Ureter (tissue), 1 donor: ENCODE data around the gene TBCD. TPM values are rescaled to one million over a fixed set of nuclear protein-coding genes. Genes with fewer than 3 reads are reported as not detected.
"Not testable (repeated sequence)": the region's sequence is repeated elsewhere in the genome, so short reads cannot be mapped to it uniquely, and the experiment has no call there.

Source experiments
- DNase-seq: peaks from one replicate; pipeline ENCODE4 v3.0.0-alpha.2; 2020; ENCODE audit warnings: low spot score
- total RNA-seq: library from RNA; stranded (reverse); gene quantifications from one replicate; pipeline ENCODE4 v1.2.4, GENCODE V29; 2023
- donor health status: DM: yes; HTN: yes; CAD: no.

The TBCD gene
- total RNA-seq, 1 donor from 2014 or later = 122 TPM

- DNase-seq = not testable (repeated sequence)
Observed at GRCh38 chr17:82955106-82955505, 203.2 kb downstream of the TBCD start.

GRCh38 chr17:82955627-82956026 lies 203.8 kb downstream of the TBCD start:
- not testable (repeated sequence) for DNase-seq

- no peak for DNase-seq
Observed at GRCh38 chr17:82956146-82956725, 204.4 kb downstream of the TBCD start.

GRCh38 chr17:82956726-82957468 lies 205.0 kb downstream of the TBCD start:
- DNase-seq = no peak

GRCh38 chr17:82957469-82957795 lies 205.6 kb downstream of the TBCD start:
- DNase-seq = no peak

- no peak for DNase-seq
Observed at GRCh38 chr17:82957961-82958561, 206.2 kb downstream of the TBCD start.

- no peak for DNase-seq
Observed at GRCh38 chr17:82959242-82959930, 207.5 kb downstream of the TBCD start.

GRCh38 chr17:82959990-82960418 lies 208.1 kb downstream of the TBCD start:
- DNase-seq = no peak

- no peak for DNase-seq
Observed at GRCh38 chr17:82960419-82961271, 208.8 kb downstream of the TBCD start.

- no peak for DNase-seq
Observed at GRCh38 chr17:82961366-82962162, 209.7 kb downstream of the TBCD start.

GRCh38 chr17:82962163-82962720 lies 210.4 kb downstream of the TBCD start:
- no peak for DNase-seq

GRCh38 chr17:82963104-82963950 lies 211.5 kb downstream of the TBCD start:
- peak; percentile 87 for DNase-seq

- DNase-seq = peak; percentile 40
Observed at GRCh38 chr17:82964451-82964850, 212.6 kb downstream of the TBCD start.

GRCh38 chr17:82964851-82965341 lies 213.0 kb downstream of the TBCD start:
- DNase-seq = peak; percentile 38

GRCh38 chr17:82965371-82965770 lies 213.5 kb downstream of the TBCD start:
- DNase-seq = no peak

GRCh38 chr17:82966415-82966814 lies 214.6 kb downstream of the TBCD start:
- no peak for DNase-seq

- no peak for DNase-seq
Observed at GRCh38 chr17:82967268-82968032, 215.6 kb downstream of the TBCD start.

GRCh38 chr17:82968033-82968841 lies 216.4 kb downstream of the TBCD start:
- DNase-seq = not testable (repeated sequence)
